GM19193 (cell line): ENCODE data around the gene ODF2.

ENCODE experiments used
- POLR2A ChIP-seq: IDR thresholded peaks from 4 replicates; pipeline ENCODE4 v1.6.1; 2011; ENCODE audit not compliant: insufficient read depth, insufficient read length; ENCODE audit errors: extremely low read depth

ODF2 gene

GRCh38 chr9:128532581-128532980 lies 76.8 kb downstream of the ODF2 start:
- no peak for TF ChIP-seq POLR2A

- no peak for TF ChIP-seq POLR2A
Observed at GRCh38 chr9:128540634-128541360, 85.0 kb downstream of the ODF2 start.

GRCh38 chr9:128546504-128546903 lies 90.7 kb downstream of the ODF2 start:
- no peak for TF ChIP-seq POLR2A

- TF ChIP-seq POLR2A: no peak
Observed at GRCh38 chr9:128548876-128549275, 93.1 kb downstream of the ODF2 start.

- no peak for TF ChIP-seq POLR2A
Observed at GRCh38 chr9:128550226-128550625, 94.4 kb downstream of the ODF2 start.
